Stomach (tissue), 4 donors: ENCODE data around the gene SPARCL1.

Source experiments
- POLR2A ChIP-seq, 4 donors: fragments of 450-650 bp; IDR thresholded peaks; one replicate each; pipeline ENCODE4 v1.6.1; 2016; ENCODE audit warnings: antibody characterized with exemption in 4 of 4, control low read depth in 2 of 4, mild to moderate bottlenecking in 1 of 4, moderate library complexity in 1 of 4
- TF ChIP-seq, protein P1 (sequence below), 7 experiments: fragments of 450-650 bp in 4 of 7; fragments of 200-600 bp in 3 of 7; sonication (generic) in 3 of 7; IDR thresholded peaks; one replicate each; pipeline ENCODE4 v1.5.1; 2016 to 2019; ENCODE audit warnings: antibody characterized with exemption in 7 of 7, control low read depth in 2 of 7, mild to moderate bottlenecking in 1 of 7

DNA sequence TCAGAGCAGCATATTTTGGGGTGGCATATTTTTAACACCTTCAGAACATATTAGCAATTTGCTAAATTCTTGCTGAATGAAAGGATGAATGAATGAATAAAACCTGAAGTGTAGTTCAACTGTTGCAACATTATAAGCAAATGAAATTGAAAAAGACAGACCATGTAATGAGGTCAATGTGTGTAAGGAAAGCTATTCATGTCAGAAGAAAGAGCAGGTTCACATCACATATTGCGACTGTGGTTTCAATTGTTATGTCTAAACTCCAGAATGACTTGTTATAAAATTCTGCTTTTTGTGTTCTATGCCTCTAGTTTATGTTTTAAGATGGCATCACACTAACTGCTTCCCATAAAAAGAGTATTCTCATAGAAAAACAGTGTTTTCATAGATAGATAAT lies 46.2 kb upstream of the SPARCL1 start:
- TF ChIP-seq, protein P1, sequence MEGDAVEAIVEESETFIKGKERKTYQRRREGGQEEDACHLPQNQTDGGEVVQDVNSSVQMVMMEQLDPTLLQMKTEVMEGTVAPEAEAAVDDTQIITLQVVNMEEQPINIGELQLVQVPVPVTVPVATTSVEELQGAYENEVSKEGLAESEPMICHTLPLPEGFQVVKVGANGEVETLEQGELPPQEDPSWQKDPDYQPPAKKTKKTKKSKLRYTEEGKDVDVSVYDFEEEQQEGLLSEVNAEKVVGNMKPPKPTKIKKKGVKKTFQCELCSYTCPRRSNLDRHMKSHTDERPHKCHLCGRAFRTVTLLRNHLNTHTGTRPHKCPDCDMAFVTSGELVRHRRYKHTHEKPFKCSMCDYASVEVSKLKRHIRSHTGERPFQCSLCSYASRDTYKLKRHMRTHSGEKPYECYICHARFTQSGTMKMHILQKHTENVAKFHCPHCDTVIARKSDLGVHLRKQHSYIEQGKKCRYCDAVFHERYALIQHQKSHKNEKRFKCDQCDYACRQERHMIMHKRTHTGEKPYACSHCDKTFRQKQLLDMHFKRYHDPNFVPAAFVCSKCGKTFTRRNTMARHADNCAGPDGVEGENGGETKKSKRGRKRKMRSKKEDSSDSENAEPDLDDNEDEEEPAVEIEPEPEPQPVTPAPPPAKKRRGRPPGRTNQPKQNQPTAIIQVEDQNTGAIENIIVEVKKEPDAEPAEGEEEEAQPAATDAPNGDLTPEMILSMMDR (IDR thresholded peaks at IDR 0.05): no peak
- no peak for TF ChIP-seq POLR2A (IDR thresholded peaks at IDR 0.05)
